OCI-LY7 (cell line): ENCODE results near the gene NDUFV1. TPM values are rescaled to one million over a fixed set of nuclear protein-coding genes. Genes with fewer than 3 reads are reported as not detected.

Source experiments
- BruUV-seq: library from RNA; stranded (reverse); fragments of 400-500 nt; replicated peaks from 2 replicates; lab custom pipeline; 2021; lab: Mats Ljungman, UMichigan
- CTCF ChIA-PET: fragments of 300-600 bp; sonication (Branson Sonifier 250); formaldehyde crosslinking; loops from one replicate; lab custom pipeline; 2022; ENCODE audit warnings: antibody characterized with exemption; ENCODE audit not compliant: unreplicated experiment; lab: Charles Lee
- POLR2A ChIA-PET: fragments of 300-600 bp; sonication (Branson Sonifier 250); formaldehyde crosslinking; loops from one replicate; lab custom pipeline; 2022; ENCODE audit warnings: antibody characterized with exemption; lab: Charles Lee
- DNase-seq: peaks from one replicate; pipeline ENCODE4 v3.0.0-alpha.2; 2015; ENCODE audit warnings: low spot score
- H2AFZ ChIP-seq: fragments of 200-600 bp; sonication (generic), shearing (Covaris generic); 2 replicates; pipeline ENCODE4 v1.6.1; 2014; ENCODE audit warnings: mild to moderate bottlenecking, antibody characterized with exemption, low read length, moderate library complexity
- H3K27ac ChIP-seq: fragments of 200-600 bp; sonication (generic); 2 replicates; pipeline ENCODE4 v1.5.1; 2014; ENCODE audit warnings: mixed run types, low read depth, mild to moderate bottlenecking, moderate library complexity, low read length, inconsistent platforms; ENCODE audit not compliant: poor library complexity, severe bottlenecking
- H3K36me3 ChIP-seq: fragments of 200-600 bp; sonication (generic); 2 replicates; pipeline ENCODE4 v1.6.1; 2014; ENCODE audit warnings: mild to moderate bottlenecking, antibody characterized with exemption, low read length, moderate library complexity, mixed read lengths; ENCODE audit not compliant: insufficient read depth
- H3K4me1 ChIP-seq: fragments of 200-600 bp; sonication (generic); 2 replicates; pipeline ENCODE4 v1.5.1; 2014; ENCODE audit warnings: mild to moderate bottlenecking, low read length; ENCODE audit not compliant: insufficient read depth, poor library complexity, severe bottlenecking
- H3K4me2 ChIP-seq: fragments of 200-600 bp; sonication (generic); 2 replicates; pipeline ENCODE4 v1.6.1; 2014; ENCODE audit warnings: mild to moderate bottlenecking, low read length
- H3K4me3 ChIP-seq: fragments of 200-600 bp; sonication (generic); 2 replicates; pipeline ENCODE4 v1.5.1; 2014; ENCODE audit warnings: mild to moderate bottlenecking, low read depth, low read length; ENCODE audit not compliant: poor library complexity, severe bottlenecking
- H3K79me2 ChIP-seq: fragments of 200-600 bp; sonication (generic); 2 replicates; pipeline ENCODE4 v1.6.1; 2016; ENCODE audit warnings: low read depth, mild to moderate bottlenecking, low read length, moderate library complexity, mixed read lengths; ENCODE audit not compliant: insufficient read depth
- H3K9me2 ChIP-seq: fragments of 200-600 bp; sonication (generic); 2 replicates; pipeline ENCODE4 v1.6.1; 2016; ENCODE audit warnings: mild to moderate bottlenecking, low read length, mixed read lengths; ENCODE audit not compliant: insufficient read depth
- H3K9me3 ChIP-seq: fragments of 200-600 bp; sonication (generic); 2 replicates; pipeline ENCODE4 v1.6.1; 2014; ENCODE audit warnings: mild to moderate bottlenecking, mixed run types, low read length, mixed read lengths
- H4K20me1 ChIP-seq: fragments of 200-600 bp; sonication (generic); 2 replicates; pipeline ENCODE4 v1.6.1; 2014; ENCODE audit warnings: mild to moderate bottlenecking, antibody characterized with exemption, low read length, moderate library complexity, mixed read lengths; ENCODE audit not compliant: insufficient read depth
- CTCF ChIP-seq: fragments of 200-600 bp; sonication (generic); conservative IDR thresholded peaks from 2 replicates; pipeline ENCODE4 v1.5.1; 2014; ENCODE audit warnings: mild to moderate bottlenecking, antibody characterized with exemption, low read length, moderate library complexity, mixed read lengths
- EZH2phosphoT487 ChIP-seq: fragments of 200-600 bp; sonication (generic); IDR thresholded peaks from 2 replicates; pipeline ENCODE4 v1.6.1; 2018; ENCODE audit warnings: low read depth, borderline replicate concordance, mild to moderate bottlenecking, mixed run types, antibody characterized with exemption, low read length, moderate library complexity, mixed read lengths
- intact Hi-C: fragments of 100-400 bp; cut with micrococcal nuclease; formaldehyde crosslinking; loops from one replicate; pipeline ENCODE4 v1.10.0; 2022; ENCODE audit not compliant: unreplicated experiment
- total RNA-seq, 2 experiments: library from RNA; depleted of rRNA in 1 of 2; stranded (reverse); fragments of >200 nt in 1 of 2; shearing (Covaris generic) in 1 of 2; gene quantifications; 2 replicates each; pipeline ENCODE4 v1.2.3, GENCODE V29; 2014 to 2022

The NDUFV1 gene
- total RNA-seq, 2 experiments from 2014 or later: 283 to 335 TPM

GRCh38 chr11:67611704-67612587, 5.2 kb downstream of the NDUFV1 start:
- no peak for DNase-seq
- Histone ChIP-seq H4K20me1 (no peaks in the 10 kb centered on the region; the same call in 1 of the 2 replicates), H3K9me3 (no peaks in the 10 kb centered on the region), H3K36me3 (peaks cover 57% of the 10 kb centered on the region), H3K4me3 (no peak overlapping the region), H3K27ac (no peak overlapping the region), H3K4me2 (no peak overlapping the region), H2AFZ (no peak overlapping the region), H3K79me2 (peaks cover 16% of the 10 kb centered on the region), H3K4me1 (peaks cover 47% of the 10 kb centered on the region), H3K9me2 (no peaks in the 10 kb centered on the region)
- intact Hi-C loops: no loop called here
- BruUV-seq: no TSS peak
- POLR2A ChIA-PET: no interaction called here
- CTCF ChIA-PET: no interaction called here
- TF ChIP-seq CTCF (no peak), EZH2phosphoT487 (no peak)

GRCh38 chr11:67612751-67613150, 6.0 kb downstream of the NDUFV1 start:
- no TSS peak for BruUV-seq

More at GRCh38 chr11:67612751-67613150, 6.0 kb downstream of the NDUFV1 start:
- Histone ChIP-seq H3K4me1 (peaks cover 43% of the 10 kb centered on the region), H3K79me2 (peaks cover 8% of the 10 kb centered on the region), H3K27ac (peak overlapping the region; percentile 91), H3K36me3 (peaks cover 57% of the 10 kb centered on the region), H3K4me3 (no peak overlapping the region), H3K9me3 (no peaks in the 10 kb centered on the region), H2AFZ (no peak overlapping the region), H4K20me1 (no peaks in the 10 kb centered on the region; the same call in 1 of the 2 replicates), H3K9me2 (no peaks in the 10 kb centered on the region), H3K4me2 (no peak overlapping the region)
- intact Hi-C loops: no loop called here
- ChIA-PET POLR2A (no interaction called here), CTCF (no interaction called here)
- DNase-seq: no peak
- TF ChIP-seq EZH2phosphoT487: no peak
- no peak for TF ChIP-seq CTCF
